SH-SY5Y (cell line): ENCODE measurements around the gene EMC9.

Experiments
- GATA2 ChIP-seq: IDR thresholded peaks from 2 replicates; pipeline ENCODE4 v1.6.1; 2011; ENCODE audit warnings: mild to moderate bottlenecking, low read depth, low read length
- GATA3 ChIP-seq: IDR thresholded peaks from 2 replicates; pipeline ENCODE4 v1.6.1; 2011; ENCODE audit warnings: low read depth, mild to moderate bottlenecking, low read length, moderate library complexity

Gene EMC9

DNA sequence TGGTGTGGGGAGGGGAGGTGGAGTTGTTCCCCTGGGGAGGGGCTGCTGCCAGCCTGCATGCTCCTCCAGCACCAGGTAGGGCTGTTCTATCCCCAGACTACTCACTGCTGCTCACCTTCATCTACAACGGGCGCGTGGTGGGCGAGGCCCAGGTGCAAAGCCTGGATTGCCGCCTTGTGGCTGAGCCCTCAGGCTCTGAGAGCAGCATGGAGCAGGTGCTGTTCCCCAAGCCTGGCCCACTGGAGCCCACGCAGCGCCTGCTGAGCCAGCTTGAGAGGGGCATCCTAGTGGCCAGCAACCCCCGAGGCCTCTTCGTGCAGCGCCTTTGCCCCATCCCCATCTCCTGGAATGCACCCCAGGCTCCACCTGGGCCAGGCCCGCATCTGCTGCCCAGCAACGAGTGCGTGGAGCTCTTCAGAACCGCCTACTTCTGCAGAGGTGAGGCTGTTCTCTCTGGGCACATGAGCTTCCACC, 23.2 kb upstream of the EMC9 start:
- TF ChIP-seq GATA2 (no peak), GATA3 (no peak)

DNA sequence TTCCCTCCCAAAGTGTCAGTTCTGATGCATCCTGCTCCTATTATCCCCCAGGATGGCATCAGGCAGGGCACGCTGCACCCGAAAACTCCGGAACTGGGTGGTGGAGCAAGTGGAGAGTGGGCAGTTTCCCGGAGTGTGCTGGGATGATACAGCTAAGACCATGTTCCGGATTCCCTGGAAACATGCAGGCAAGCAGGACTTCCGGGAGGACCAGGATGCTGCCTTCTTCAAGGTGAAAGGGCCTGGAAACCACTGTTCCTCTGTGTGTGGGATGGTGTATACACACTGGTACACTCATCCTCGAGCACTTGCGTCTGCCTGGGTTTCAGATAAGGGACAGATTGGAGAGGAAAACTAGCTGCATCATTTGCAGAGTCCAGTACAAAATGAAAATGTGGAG, 20.7 kb upstream of the EMC9 start:
- TF ChIP-seq GATA3, result no peak
- TF ChIP-seq GATA2, result no peak

DNA sequence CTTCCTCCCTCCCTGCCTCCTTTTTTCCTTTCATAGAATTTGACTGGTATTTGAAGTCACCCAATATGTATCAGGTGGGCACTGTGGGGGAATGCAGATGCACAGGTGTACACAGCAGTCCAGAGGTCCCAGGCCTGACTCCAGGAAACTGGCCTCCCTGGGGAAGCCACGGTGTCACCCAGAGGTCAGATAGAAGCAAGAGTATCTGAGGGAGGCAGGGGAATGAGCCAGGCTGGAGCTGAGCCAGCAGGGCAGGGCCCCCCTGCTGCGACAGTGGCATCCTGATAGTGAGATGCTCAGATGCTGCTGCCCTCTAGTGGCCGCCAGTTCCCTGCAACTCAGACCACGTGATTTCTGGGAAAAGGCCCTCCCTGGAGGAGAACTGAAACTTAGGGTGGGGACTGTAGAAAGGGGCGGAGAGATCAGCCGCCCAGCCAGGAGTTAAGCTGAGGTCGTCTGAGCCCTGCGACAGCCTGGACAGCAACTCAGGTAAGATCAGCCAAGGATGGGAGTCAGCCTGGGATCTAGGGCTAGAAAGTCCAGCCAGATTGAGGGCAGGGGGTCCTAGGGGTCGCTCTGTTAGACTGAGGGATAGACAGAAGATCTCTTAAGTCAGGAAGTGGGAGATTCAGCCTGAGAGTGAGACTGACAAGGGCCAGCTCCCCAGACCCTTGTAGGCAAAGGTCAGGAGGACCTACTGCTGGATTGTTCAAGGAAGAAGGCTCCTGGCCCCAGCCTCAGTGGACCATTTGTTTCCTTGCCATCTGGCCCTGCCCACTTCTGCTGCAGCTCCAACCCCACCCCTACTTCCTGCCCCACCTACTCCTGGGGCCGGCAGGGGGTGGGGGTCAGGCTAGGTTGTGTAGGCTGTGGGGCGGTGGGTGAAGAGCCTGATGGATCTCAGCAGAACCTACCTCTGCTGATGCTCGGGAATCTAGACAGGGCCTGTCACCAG, 19.7 kb upstream of the EMC9 start, which contains the start of gene IRF9:
Gene IRF9 (plus strand): TSS at position 416 of the 955 bp plus-strand sequence. CDS start 880 bp downstream, outside the sequence.
- TF ChIP-seq GATA2 (peak; percentile 42), GATA3 (no peak)

DNA sequence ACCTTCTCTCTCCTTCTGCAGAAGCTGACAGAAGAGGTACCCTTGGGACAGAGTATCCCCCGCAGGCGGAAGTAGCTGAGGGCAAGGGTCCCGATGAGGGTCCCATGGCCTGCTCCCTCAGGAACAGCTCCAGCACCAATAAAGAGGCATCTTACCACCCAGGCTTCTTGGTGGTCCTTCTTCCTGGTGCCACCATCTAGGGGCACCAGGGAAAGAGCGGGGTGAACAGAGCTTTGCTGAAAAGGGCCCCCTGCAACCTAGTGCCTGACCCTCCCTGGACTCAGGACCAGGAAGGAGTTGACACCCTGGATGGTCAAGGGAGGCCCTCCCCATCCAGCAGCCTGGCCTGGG, 19.1 kb upstream of the EMC9 start:
- TF ChIP-seq GATA2, result no peak

DNA sequence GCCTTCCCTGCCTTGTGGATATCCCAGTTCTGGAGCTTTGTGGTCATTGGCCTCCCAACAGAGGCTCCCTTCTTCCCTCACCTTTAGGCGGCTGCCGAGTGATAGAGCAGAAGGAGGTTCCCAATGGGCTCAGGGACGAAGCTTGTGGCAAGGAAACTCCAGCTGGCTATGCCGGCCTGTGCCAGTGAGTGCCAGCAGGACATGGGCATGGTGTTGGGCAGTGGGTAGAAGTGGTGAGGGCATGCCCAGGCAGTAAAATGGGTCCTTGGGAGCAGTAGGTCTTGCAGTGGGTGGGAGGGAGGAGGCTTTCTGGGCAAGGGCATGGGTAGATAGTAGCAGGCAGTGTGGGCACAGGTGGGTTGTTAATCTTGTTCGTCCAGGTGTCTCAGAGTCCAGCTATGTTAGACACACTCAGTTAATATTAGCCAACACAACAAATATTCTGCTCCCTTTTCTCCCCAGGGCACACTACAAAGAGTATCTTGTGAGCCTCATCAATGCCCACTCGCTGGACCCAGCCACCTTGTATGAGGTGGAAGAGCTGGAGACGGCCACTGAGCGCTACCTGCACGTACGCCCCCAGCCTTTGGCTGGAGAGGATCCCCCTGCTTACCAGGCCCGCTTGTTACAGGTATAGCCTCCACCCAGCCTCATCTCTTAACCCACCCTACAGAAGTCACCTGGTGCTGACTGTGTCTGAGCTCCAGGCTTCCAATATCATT, 18.5 kb upstream of the EMC9 start:
- TF ChIP-seq GATA2 (no peak), GATA3 (no peak)

DNA sequence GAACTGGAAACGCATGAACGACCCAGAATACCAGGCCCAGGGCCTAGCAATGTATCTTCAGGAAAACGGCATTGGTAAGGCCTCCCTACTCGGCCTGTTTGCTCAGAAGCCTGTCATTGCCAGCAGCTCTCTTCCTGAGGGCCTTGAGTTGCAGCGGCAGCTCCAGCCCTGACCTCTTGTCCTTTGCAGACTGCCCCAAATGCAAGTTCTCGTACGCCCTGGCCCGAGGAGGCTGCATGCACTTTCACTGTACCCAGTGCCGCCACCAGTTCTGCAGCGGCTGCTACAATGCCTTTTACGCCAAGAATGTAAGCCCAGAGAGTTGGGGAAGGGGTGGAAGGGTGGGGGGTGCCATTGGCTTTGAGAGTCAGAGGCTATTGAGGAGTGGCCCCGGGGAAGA, 15.9 kb upstream of the EMC9 start:
- TF ChIP-seq GATA2 (no peak), GATA3 (no peak)

DNA sequence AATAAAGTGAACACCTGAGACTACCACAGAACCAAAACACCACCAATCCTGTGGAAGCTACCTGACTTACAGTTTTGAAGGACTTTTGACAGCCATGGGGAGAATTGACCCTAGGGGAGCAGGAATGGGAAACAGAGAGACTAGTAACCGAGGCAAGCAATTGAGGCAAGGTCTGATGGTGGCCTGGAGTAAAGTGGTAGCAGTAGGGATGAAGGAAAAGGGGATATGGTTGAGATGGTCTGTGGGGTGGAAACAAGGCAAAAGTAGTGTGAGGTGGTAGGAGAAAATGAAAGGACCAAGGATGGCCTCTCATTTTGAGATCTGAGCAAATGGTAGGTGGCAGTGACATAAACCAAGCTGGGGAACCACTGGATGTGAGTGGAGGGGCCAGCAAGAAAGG, 15.4 kb upstream of the EMC9 start:
- no peak for TF ChIP-seq GATA2
- no peak for TF ChIP-seq GATA3

DNA sequence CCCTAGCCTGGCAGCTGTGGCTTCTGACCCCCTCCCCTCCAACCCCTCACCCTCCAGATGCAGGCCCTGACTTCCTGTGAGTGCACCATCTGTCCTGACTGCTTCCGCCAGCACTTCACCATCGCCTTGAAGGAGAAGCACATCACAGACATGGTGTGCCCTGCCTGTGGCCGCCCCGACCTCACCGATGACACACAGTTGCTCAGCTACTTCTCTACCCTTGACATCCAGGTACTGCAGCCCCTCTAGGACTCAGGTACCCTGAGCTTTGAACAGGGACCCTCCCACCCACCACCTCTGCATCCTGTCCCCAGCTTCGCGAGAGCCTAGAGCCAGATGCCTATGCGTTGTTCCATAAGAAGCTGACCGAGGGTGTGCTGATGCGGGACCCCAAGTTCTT, 13.7 kb upstream of the EMC9 start:
- no peak for TF ChIP-seq GATA3
- no peak for TF ChIP-seq GATA2

DNA sequence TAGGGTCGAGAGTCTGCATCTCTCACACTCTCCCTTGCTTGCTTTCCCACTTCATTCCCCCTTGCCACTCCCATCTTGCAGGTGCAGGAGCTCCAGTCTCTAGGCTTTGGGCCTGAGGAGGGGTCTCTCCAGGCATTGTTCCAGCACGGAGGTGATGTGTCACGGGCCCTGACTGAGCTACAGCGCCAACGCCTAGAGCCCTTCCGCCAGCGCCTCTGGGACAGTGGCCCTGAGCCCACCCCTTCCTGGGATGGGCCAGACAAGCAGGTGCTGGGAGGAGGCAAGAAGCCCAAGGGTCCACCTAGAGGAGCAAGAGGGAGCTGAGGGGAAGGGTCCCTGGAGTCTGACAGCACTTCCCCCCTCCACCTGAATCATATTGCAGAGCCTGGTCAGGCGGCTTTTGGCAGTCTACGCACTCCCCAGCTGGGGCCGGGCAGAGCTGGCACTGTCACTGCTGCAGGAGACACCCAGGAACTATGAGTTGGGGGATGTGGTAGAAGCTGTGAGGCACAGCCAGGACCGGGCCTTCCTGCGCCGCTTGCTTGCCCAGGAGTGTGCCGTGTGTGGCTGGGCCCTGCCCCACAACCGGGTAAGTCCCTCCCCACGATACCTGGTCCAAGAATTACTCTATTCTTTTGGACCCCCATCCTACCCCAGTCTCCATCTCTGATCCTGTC, 10.2 kb upstream of the EMC9 start:
- TF ChIP-seq GATA3 (no peak), GATA2 (no peak)

DNA sequence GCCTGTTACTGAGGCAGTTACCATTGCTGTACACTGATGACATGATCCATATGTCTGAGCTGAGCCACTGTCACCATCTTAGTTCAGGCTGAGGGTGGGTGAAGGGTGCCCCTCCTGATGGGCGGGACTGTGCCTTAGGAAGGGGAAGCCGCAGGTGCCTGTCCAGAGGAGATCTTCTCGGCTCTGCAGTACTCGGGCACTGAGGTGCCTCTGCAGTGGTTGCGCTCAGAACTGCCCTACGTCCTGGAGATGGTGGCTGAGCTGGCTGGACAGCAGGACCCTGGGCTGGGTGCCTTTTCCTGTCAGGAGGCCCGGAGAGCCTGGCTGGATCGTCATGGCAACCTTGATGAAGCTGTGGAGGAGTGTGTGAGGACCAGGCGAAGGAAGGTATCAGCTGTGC, 9.6 kb upstream of the EMC9 start:
- TF ChIP-seq GATA2 (no peak), GATA3 (no peak)

DNA sequence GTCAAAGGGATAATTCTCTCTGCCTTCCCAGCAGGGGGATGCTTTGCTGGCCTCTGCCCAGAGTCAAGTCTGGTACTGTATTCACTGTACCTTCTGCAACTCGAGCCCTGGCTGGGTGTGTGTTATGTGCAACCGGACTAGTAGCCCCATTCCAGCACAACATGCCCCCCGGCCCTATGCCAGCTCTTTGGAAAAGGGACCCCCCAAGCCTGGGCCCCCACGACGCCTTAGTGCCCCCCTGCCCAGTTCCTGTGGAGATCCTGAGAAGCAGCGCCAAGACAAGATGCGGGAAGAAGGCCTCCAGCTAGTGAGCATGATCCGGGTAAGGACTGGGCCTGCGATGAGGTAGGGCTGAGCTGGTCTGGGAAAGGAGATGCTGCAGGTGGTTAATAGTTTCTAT, 9.2 kb upstream of the EMC9 start:
- TF ChIP-seq GATA2, result no peak
- TF ChIP-seq GATA3, result no peak

DNA sequence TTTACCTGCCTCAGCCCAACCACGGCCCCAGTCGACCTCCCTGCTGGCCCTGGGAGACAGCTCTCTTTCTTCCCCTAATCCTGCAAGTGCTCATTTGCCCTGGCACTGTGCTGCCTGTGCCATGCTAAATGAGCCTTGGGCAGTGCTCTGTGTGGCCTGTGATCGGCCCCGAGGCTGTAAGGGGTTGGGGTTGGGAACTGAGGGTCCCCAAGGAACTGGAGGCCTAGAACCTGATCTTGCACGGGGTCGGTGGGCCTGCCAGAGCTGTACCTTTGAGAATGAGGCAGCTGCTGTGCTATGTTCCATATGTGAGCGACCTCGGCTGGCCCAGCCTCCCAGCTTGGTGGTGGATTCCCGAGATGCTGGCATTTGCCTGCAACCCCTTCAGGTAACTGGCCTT, 8.7 kb upstream of the EMC9 start:
- TF ChIP-seq GATA2 (no peak), GATA3 (no peak)

DNA sequence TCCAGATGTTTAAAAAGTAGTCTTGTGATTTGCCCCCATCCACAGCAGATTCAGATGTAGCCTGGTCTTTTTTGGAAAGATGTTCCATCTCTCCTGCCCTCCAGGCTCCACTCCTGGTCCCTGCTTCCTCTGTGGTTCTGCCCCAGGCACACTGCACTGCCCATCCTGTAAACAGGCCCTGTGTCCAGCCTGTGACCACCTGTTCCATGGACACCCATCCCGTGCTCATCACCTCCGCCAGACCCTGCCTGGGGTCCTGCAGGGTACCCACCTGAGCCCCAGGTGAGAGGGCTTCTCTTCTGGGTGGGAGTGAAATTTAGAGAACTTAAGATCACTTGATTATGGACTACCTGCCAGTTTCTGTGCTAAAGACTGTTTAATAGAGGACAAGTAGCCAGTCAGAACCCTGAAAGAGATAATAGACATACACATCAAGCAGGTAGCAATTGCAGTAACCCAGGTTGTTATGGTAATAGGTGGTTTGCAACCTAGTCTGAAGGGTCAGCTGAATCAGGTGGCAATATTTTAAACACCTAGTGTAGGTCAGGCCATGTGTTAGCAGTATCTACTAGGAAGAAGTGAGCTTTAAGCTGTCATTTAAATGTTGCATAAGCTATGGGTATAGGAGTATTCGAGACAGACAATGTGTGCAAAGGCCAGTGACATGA, 8.0 kb upstream of the EMC9 start:
- TF ChIP-seq GATA2, result no peak
- TF ChIP-seq GATA3, result no peak

DNA sequence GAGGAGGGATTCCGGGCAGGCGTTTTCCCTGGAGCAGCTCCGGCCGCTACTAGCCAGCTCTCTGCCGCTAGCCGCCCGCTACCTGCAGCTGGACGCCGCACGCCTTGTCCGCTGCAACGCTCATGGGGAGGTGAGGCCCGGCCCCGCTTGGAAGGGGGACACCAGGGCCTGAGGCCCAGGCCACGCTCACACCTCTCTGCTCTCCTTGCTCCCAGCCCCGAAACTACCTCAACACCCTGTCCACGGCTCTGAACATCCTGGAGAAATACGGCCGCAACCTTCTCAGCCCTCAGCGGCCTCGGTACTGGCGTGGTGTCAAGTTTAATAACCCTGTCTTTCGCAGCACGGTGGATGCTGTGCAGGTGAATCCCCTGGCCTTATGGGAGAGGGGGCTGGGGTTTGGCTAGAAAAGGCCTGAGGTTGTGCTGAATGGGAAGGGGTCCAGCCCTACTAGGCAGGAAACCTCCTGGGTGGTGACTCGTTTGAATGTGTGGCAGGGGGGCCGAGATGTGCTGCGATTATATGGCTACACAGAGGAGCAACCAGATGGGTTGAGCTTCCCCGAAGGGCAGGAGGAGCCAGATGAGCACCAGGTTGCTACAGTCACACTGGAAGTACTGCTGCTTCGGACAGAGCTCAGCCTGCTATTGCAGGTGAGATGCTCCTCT, 6.5 kb upstream of the EMC9 start:
- TF ChIP-seq GATA2 (no peak), GATA3 (no peak)
